GM19025 (cell line): ENCODE results near the gene BPNT1.
"Not testable (repeated sequence)": the region's sequence is repeated elsewhere in the genome, so short reads cannot be mapped to it uniquely, and the experiment has no call there.

ENCODE experiments used
- ATAC-seq: cut with Tn5 transposase; IDR thresholded peaks from one replicate; pipeline ENCODE4 v1.9.1; 2021; ENCODE audit warnings: mild to moderate bottlenecking, low read depth, moderate library complexity; ENCODE audit not compliant: unreplicated experiment

Gene BPNT1, protein sequence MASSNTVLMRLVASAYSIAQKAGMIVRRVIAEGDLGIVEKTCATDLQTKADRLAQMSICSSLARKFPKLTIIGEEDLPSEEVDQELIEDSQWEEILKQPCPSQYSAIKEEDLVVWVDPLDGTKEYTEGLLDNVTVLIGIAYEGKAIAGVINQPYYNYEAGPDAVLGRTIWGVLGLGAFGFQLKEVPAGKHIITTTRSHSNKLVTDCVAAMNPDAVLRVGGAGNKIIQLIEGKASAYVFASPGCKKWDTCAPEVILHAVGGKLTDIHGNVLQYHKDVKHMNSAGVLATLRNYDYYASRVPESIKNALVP

DNA sequence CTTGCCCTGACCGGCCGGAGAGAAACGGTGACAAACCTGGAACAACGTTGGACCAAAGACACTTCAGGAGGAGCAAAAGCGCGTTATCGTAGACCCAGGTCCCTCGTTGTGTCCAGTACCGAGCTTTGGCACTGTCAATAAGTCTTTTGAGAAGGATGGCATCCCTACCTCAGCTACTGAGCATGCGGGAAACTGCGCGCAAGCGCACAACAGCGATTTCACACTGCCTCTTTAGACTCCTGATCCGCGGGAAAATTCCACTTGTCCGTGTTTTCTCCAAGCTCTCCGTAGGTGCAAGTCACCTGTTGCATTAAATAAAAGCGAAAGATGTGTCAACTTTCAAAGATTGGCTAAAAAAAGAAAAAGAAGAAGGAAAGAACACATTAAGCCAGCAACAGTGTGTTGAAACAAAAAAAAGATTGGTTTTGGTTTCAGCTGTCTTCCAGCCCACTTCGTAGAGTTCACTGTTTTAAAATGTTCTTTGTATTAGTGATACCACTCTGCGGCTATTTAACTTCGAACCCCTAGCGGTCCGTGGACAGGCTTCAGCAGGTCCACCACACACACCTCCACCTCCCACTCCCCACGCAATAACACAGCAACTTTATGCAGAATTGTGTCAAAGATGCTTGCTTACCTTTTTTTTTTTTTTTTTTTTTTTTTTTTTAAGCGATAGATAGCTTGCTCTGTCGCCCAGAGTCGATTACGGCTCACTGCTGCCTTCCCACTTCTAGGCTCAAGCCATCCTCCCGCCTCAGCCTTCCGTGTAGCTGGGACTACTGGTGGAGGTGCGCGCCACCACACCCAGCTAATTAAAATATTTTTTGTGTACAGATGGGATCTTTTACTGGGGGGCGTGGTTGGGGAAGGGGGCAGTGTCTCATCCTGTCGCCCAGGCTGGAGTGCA, at the start of gene BPNT1:
BPNT1 (minus strand) TSS at position 139 of the 907 bp plus-strand sequence. CDS start 9,942 bp downstream, outside the sequence.
- peak; percentile 44 for ATAC-seq

DNA sequence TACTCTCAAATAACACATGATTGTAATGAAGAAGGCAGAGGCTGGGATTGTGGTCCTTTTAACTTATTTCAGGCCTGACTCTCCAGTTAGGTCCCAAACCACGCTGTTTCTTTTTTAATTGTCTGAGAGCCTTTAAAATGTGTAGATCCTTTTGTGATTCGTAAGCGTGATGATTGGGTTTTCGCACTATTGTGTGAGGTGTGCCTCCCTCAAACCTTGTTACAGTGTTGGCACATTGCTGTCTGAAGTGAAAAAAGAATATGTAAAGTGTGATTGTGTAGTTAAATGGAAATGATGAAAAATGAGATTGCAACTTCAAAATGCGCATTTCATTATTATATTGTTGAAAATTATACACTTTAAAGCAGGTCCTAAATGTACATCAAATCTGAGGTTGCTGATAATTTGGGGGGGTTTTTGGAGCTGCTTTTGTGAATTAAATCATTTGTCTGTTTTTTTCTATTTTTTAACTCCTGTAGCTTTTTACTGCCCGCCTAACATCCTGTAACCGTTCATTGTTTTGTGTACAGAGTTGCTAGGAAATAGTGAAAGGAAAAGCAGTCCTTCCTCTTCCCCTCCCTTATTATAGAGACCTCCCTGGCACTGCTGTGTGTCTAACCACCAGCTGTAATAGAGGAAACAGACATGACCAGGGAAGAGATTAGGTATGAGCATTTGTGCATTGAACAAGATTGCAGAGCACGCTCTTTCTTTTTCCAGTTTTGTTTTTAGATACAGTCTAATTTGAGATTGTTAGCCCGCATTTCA, 47.6 kb upstream of the BPNT1 start:
- ATAC-seq = no peak

DNA sequence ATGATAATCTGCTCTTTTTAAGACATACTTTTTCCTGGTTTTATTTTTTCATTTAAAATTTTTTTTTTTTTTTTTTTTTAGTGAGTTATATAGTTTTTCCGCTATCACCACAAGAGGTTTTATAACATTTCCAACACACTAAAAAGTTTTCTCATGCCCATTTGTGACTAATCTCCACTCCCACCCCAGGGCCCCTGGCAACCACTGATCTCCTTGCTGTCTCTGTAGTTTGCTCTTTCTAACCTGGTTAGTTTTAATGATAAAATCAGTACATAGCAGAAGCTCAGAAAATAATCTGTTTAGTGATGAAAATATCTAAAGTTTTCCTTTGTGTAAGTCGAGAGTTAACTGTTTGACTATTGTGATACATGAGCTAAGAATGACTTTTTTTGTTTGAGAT, 46.2 kb upstream of the BPNT1 start:
- ATAC-seq = no peak

GRCh38 chr1:220129479-220130210, 40.1 kb upstream of the BPNT1 start:
- no peak for ATAC-seq

DNA sequence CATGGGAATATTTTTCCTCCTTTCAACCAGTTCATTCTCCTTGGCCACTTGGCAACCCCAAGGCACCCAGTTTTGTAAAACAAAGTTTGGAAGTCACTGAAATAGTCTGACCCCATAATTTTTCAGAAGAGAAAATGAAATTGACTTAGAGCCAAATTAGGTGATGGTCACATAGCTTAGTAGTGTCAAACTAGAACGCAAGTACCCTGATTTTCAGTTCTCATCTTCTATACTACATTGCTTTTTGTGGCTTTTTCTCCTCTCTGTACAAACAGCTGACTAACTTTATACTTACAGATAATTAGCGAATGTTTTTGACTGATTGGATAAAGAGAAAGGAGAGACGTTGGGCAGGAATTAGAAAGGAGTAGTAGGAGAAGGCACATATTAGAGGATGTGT, 37.5 kb upstream of the BPNT1 start:
- ATAC-seq = no peak

- ATAC-seq = no peak
These were observed 35.0 kb upstream of the BPNT1 start for GRCh38 chr1:220124542-220124941.

GRCh38 chr1:220123889-220124288, 34.3 kb upstream of the BPNT1 start:
- ATAC-seq = no peak

- no peak for ATAC-seq
These were observed 33.5 kb upstream of the BPNT1 start for GRCh38 chr1:220123066-220123465.

DNA sequence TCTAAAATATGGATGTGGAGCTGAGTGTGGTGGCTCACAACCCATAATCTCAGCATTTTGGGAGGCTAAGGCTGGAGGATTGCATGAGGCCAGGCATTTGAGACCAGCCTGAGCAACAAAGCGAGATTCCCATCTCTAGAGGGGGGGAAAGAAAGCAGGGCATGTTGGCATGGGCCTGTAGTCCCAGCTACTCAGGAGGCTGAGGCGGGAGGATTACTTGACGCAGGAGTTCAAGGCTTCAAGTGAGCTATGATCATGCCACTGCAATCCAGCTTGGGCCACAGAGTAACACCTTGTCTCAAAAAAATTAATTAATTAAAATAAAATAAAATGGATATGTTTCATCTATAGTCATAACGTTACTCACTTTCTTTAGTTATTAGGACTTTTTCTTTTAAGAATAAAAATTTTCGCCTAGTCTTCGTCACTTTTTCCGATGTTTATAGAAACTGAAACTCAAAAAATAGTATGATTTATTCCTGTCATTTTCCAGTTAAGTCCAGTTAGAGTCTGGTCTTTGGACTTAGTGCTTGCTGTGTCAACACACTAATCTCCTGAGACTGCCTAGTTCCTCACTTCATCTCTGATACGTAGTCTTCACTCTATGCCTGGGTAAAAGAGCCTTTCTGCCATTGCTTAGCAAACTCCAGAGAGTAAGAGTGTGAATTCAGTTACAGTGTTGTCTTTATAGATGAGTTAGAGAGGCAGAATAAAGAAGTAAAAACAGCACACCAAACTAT, 32.4 kb upstream of the BPNT1 start:
- ATAC-seq = no peak

DNA sequence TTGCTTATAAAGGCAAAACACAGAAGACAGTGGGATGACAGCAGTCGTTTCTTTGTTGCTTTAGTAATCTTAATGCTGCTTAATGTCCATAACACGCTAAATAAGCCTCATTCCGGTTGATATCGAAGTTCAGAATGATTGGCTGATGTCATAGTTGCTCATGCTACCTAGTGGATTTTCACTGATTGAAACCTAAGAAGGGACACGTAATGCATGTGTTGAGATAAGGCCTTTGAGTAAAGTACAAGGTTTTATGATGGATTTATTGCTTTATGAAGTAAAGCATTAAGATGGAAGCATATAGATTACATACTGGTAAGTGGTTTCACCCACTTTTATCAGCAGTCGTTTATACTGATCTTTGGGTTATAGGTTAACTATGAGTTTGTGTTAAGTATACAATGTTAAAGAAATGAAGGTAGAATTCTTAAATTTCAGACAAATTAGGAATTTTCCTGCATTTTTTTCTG, 29.5 kb upstream of the BPNT1 start:
- no peak for ATAC-seq

DNA sequence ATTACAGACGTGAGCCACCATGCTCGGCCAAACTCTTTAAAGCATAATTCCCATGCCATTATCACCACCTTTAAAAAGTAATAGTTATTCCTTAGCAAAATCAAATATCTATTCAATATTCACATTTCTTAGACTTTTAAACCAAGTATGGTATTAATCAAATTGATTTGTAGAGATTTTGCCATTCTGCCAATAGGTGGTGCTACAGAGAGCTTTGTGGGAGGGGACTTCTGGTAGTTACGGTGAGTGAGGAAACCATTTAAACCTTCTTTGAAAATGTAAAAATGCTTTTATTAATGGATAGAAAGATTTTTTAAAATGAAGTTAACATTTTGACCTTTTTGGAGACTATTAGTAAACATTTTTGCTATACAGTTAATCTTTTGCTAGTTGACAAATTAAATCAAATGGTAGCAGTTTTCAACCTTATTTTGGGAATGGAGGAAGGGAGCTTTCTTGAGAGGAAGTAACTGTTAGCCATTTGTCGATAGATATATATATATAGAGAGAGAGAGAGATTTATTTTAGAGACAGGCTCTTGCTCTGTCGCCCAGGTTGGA, 23.6 kb upstream of the BPNT1 start:
- ATAC-seq = no peak

- ATAC-seq = not testable (repeated sequence)
These were observed 23.0 kb upstream of the BPNT1 start for GRCh38 chr1:220112600-220112999.

GRCh38 chr1:220110473-220110872, 20.9 kb upstream of the BPNT1 start:
- ATAC-seq = not testable (repeated sequence)

GRCh38 chr1:220099826-220100225, 10.2 kb upstream of the BPNT1 start:
- ATAC-seq = no peak

- ATAC-seq = peak; percentile 65
These were observed 4.7 kb upstream of the BPNT1 start, which contains the start of gene IARS2 for GRCh38 chr1:220094016-220094911. Gene IARS2 (plus strand): TSS chr1:220094132. CDS start chr1:220094217, 85 bp downstream.

DNA sequence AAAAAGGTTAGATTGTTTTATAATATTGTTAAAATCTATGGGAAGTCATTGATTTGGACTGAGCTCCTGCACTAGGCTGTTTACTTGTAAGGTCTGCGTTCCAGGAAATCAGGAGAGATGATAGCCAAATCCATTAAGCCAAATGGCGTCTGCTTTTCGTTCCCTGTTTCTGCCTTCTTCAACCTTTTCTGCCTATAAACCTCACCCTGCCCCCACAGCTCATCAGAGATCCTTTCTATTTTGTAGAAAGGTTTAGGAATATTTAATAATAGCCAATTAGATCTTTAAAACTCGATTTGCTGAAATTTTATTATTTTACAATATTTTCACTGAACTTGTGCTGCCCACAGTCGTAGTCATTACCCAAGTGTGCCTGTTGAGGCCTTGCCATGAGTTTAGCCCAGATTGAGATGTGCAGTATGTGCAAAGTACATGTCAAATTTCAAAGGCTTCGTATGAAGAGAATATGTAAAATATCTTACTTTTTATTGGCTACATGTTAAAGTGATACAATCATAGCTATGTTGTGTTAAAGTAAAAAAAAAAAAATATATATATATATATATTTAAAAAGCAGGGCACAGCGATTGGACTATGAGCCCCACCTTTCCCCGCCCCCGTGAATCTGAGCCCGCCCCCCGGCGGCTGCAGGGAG, 3.9 kb upstream of the BPNT1 start:
- ATAC-seq = no peak

- no peak for ATAC-seq
These were observed 3.1 kb upstream of the BPNT1 start for GRCh38 chr1:220092694-220093093.
